HG03432 (cell line): ENCODE measurements around the gene ERBB2.
"Not testable (repeated sequence)": the region's sequence is repeated elsewhere in the genome, so short reads cannot be mapped to it uniquely, and the experiment has no call there.

Experiments used
- ATAC-seq: cut with Tn5 transposase; IDR thresholded peaks from one replicate; pipeline ENCODE4 v1.9.1; 2021; ENCODE audit warnings: mild to moderate bottlenecking, moderate library complexity; ENCODE audit not compliant: unreplicated experiment

ERBB2 gene

DNA sequence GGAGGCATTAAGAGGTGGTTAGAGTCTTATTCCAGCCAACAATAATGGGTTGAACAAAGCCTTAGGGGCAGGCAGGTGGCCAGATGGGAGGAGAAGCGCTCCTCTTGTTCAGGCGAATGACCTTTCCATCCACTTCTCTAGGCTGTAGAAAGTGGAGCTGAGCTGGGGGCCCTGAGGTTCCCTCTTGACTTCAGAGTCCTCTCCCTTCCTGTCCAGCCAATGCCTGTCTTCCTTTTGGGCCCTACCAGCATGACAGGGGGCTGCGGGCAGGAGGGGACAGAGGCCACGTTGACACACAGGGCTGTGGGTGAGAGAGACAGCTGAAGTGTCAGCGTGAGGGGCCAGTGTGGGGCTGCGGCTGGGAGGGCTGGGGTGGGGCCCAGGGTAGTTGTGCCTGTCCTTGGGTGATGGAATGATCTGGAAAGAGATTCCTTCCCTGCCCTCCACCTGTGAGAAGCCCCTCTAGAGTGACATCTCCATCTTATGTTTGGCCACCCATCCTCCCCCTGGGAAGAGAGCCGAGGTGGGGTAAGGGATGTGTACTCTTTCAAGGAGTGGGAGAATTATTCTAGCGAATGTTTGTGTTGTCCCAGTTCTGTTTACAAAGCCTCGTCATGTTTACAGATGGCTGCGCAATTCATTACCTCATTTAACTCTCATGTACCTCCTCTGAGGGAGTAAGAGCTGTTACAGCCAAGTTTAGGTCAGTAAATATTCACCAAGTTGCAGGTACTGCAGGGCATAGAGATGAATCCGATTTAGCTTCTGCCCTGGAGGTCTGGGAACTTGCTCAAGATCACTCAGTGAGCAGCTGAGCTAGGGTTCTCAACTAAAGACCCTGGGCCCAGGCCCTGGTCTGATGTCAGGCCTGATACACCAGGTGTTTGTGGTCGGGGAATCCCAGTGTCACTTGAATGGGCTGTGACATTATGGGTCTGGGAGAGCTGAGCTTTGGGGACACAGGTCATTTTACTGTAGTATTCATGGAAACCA lies 3.3 kb downstream of the ERBB2 start:
- no peak for ATAC-seq

DNA sequence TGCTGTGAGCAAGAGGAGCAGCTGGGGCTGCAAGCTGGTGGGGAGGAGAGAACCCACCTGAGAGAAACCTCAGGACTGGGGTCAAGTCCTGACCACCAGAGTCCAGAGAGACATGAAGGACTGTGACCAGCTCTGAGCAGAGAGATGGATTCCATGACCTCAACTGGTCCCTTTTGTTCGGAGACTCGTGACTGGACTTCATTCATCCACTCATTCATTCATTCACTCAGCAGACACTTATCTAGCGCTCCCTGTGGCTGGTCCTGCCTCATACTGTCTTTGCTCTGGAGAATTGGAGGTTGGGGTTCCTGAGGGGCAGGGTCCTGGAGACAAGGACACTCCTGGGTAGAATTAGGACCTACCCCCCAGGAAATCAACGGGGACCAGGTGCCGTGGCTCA lies 4.0 kb downstream of the ERBB2 start:
- no peak for ATAC-seq

DNA sequence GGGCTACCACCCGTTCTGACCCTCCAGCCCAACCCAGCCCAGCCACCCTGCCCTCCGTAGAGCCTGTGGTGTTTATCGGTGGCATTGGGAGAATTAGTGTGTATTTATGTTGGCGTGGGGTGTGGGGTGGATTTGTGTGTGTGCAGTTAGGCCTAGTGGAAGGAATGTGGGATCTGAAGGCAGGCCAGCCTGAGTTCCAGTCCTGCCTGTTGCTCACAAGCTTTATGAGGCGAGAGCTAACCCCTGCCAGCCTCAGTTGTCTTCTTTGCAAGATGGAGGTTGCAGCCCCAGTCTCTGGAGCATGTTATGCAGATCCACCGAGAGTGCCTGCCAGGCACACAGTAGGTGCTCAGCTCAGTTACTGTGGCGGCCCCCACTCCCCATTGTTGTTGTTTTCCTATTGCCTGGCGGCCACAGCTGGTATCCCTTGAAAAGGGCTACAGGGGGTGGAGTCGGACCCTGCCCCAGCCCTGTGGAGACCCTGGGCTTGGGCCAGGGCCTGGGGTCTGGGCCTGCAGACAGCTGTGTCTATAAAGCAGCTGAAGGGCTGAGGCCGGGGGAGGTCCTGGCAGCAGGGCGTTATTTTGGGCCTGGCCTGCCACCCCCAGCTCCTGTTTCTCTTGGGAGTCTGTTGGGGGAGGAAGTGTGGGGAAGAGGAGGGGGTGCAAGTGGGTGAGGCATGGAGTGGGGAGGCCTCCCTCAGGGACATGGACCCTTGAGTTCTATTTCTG lies 5.1 kb downstream of the ERBB2 start:
- no peak for ATAC-seq

DNA sequence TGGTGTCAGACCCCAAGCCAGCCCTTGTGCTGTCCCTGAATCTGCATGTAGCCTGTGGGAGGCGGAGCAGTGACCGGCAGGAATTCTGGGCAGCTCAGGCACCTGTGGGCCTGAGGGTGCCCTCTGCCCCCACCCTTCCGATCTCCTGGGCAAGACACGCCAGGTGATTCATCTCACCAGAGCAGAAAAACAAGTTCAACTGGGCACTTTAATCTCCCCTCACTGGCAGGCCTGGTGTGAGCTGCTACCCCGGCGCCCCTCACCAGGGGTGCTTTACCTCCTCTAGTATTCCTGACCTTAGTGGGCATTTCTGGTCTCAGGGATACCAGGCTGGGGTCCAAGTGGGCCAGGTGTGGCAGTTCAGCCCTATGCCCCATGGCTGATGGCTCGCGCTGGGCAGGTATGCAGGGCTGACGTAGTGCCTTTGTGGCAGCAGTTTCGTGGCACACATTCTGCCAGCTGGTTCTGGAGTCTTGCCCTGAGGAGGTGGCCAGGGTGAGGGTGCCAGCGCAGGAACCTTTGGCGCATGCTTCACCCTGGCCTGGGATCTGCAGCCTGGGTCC lies 6.0 kb downstream of the ERBB2 start:
- no peak for ATAC-seq

DNA sequence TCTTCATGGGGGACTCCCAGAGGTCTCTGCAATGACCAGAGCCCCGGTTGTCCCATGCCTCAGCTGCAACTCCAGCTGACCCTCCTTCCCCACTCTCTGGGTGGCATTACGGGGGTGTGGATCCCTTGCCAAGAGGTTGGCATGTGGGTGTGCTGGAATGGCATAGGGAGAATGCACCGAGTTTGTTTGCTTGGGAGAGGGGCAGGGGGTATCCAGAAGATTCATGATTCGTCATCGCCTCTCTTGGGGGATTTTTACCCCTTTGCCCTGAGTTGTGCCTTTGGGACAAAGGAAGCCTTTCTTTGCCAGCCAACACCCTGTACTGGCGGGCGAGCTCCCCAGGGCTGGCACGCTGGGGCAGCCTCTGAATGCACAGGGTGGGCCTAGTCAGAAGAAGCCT lies 6.5 kb downstream of the ERBB2 start:
- ATAC-seq = no peak

DNA sequence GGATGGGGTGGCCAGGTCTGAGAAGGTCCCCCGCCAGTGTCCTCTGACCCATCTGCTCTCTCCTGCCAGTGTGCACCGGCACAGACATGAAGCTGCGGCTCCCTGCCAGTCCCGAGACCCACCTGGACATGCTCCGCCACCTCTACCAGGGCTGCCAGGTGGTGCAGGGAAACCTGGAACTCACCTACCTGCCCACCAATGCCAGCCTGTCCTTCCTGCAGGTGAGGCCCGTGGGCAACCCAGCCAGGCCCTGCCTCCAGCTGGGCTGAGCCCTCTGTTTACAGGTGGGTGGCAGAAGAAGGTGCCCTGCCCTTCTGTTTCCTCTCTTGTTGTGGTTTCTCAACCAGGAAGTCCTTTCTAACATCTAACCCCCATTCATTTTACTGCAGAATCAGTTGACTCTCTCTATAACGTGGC lies 7.1 kb downstream of the ERBB2 start:
- no peak for ATAC-seq

DNA sequence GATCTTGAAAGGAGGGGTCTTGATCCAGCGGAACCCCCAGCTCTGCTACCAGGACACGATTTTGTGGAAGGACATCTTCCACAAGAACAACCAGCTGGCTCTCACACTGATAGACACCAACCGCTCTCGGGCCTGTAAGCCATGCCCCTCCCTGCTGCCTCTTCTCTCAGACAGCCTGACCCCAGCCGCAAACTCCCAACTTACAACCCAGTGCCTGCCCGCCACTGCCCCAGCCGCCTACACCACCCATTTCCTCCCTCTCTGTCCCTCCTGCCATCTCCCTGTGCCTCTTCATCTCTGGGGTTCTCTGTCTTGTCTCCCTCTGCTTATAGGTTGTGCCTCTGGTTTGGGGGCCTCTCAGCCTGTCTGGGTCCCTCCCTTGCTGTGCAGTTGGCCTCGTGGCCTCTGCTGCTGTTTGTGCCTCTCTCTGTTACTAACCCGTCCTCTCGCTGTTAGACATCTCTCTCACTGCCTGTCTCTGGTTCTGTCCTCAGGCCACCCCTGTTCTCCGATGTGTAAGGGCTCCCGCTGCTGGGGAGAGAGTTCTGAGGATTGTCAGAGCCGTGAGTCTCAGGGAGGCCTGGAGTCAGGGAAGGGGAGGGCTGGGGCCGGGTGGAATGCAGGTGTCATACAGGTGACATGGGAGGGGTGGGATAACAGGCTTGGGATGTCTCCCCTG lies 9.6 kb downstream of the ERBB2 start:
- no peak for ATAC-seq

DNA sequence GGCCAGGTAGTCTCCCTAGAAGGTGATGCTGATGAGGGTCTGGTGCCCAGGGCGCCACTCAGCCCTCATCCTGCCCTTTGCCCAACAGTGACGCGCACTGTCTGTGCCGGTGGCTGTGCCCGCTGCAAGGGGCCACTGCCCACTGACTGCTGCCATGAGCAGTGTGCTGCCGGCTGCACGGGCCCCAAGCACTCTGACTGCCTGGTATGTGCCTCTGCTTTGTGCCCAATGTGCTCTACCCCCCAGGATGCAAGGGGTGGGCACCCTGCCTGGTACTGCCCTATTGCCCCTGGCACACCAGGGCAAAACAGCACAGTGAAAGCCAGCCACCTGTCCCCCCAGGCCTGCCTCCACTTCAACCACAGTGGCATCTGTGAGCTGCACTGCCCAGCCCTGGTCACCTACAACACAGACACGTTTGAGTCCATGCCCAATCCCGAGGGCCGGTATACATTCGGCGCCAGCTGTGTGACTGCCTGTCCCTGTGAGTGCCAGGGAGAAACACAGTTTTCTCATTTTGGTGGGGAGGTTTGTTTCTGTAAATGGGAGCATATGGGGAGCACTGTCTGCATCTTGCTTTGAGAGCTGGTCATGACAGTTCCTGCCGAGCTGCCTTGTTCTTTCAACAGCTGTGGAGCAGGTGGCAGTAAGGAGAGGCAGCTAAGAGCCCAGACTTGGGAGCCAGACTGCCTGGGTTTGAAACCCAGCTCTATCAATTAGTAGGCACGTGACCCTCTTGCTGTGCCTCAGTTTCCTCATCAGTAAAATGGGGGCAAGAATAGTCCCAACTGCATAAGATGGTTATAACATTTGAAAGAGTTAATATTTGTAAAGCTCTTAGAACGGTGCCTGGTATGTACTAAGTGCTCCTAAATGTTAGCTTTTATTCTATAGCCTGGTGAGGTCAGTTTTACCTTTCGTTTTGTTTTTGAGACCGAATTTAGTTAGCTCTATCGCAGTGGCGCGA lies 10.4 kb downstream of the ERBB2 start:
- ATAC-seq = no peak

DNA sequence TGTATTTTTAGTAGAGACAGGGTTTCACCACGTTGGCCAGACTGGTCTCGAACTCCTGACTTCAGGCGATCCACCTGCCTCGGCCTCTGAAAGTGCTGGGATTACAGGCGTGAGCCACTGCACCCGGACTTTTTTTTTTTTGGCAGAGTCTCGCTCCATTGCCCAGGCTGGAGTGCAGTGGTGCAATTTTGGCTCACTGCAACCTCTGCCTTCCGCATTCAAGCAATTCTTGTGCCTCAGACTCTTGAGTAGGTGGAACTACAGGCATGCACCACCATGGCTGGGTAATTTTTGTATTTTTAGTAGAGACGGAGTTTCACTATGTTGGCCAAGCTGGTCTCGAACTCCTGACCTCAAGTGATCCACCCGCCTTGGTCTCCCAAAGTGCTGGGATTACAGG lies 11.2 kb downstream of the ERBB2 start:
- ATAC-seq = not testable (repeated sequence)

DNA sequence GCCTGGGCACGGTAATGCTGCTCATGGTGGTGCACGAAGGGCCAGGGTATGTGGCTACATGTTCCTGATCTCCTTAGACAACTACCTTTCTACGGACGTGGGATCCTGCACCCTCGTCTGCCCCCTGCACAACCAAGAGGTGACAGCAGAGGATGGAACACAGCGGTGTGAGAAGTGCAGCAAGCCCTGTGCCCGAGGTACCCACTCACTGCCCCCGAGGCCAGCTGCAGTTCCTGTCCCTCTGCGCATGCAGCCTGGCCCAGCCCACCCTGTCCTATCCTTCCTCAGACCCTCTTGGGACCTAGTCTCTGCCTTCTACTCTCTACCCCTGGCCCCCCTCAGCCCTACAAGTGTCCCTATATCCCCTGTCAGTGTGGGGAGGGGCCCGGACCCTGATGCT lies 12.0 kb downstream of the ERBB2 start:
- no peak for ATAC-seq

DNA sequence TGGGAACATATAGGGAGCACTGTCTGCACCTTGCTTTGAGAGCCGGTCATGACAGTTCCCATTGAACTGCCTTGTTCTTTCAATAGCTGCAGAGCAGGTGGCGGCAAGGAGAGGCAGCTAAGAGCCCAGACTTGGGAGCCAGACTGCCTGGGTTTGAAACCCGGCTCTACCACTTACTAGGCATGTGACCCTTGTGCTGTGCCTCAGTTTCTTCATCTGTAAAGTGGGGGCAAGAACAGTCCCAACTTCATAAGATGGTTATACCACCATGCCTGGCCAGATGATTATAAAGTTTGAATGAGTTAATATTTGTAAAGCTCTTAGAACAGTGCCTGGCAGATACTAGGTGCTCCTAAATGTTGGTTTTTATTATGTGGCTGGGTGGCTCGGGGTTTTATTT lies 14.4 kb downstream of the ERBB2 start:
- ATAC-seq = no peak

DNA sequence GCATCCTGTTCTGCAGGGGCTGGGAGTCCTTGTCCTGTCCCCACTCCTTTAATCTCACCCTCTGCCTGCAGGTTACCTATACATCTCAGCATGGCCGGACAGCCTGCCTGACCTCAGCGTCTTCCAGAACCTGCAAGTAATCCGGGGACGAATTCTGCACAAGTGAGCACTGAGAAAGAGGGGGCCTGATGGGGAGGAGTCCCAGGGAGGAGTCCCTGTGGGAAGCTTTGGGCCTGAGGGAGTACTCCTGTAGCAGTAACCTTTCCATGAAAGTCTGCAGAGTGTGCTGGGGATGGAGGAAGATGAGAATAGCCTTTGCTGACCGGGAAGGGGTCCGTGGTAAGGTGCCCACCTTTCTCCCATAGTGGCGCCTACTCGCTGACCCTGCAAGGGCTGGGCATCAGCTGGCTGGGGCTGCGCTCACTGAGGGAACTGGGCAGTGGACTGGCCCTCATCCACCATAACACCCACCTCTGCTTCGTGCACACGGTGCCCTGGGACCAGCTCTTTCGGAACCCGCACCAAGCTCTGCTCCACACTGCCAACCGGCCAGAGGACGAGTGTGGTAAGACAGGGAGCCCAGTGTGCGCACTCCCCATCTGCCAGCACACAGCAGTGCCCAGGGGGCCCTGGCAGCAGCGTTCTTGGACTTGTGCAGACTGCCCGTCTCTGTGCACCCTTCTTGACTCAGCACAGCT lies 15.7 kb downstream of the ERBB2 start:
- ATAC-seq = no peak

DNA sequence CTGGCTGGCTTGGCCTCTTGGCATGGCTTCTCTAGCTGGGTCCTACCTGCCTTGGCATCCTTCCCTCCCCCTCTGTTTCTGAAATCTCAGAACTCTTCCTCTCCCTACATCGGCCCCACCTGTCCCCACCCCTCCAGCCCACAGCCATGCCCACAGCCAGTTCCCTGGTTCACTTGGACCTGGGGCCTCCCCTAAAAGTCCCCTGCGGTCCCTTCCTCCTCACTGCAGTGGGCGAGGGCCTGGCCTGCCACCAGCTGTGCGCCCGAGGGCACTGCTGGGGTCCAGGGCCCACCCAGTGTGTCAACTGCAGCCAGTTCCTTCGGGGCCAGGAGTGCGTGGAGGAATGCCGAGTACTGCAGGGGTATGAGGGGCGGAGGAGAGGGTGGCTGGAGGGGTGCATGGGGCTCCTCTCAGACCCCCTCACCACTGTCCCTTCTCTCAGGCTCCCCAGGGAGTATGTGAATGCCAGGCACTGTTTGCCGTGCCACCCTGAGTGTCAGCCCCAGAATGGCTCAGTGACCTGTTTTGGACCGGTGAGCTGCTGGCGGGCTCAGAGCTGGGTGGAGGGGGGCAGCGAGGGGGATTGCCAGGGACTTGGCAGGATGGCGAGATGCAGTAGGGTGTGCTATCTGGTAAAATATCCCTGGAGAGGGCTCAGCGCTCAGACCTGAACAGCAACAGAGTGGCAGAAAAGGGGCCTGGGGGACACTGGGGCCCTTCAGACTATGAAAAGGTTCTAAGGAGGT lies 16.4 kb downstream of the ERBB2 start:
- no peak for ATAC-seq

DNA sequence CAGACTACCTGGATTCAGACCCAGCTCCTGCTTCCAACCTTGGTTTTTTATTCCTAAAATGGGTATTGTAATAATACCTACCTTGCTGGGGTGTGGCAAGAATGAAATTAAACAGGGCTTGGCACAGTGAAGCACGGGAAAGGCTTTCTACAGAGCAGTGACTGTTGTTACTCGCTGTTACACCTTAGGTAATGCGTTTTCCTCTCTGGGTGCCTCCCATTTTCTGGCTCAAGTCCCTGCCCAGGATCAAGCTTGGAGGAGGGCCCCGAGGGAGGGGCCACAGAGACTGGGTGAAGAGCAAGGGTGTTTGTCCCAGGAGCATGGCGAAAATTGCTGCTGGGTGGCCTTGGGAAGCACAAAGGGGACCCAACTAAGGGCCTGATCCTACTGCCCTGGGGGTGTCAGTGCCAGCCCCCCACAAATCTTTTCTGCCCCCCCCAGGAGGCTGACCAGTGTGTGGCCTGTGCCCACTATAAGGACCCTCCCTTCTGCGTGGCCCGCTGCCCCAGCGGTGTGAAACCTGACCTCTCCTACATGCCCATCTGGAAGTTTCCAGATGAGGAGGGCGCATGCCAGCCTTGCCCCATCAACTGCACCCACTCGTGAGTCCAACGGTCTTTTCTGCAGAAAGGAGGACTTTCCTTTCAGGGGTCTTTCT lies 17.1 kb downstream of the ERBB2 start:
- ATAC-seq = no peak

DNA sequence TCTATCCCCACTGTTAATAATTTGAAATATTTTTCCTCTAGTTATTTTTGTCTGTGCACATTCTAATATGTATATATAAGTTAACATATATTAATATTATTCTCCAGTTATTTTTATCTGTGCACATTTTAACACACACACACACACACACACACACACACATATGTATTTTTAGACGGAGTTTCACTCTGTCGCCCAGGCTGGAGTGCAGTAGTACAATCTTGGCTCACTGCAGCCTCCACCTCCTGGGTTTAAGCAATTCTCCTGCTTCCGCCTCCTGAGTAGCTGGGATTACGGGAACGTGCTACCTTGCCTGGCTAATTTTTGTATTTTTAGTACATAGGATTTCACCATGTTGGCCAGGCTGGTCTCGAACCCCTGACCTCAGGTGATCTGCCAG lies 17.8 kb downstream of the ERBB2 start:
- no peak for ATAC-seq

DNA sequence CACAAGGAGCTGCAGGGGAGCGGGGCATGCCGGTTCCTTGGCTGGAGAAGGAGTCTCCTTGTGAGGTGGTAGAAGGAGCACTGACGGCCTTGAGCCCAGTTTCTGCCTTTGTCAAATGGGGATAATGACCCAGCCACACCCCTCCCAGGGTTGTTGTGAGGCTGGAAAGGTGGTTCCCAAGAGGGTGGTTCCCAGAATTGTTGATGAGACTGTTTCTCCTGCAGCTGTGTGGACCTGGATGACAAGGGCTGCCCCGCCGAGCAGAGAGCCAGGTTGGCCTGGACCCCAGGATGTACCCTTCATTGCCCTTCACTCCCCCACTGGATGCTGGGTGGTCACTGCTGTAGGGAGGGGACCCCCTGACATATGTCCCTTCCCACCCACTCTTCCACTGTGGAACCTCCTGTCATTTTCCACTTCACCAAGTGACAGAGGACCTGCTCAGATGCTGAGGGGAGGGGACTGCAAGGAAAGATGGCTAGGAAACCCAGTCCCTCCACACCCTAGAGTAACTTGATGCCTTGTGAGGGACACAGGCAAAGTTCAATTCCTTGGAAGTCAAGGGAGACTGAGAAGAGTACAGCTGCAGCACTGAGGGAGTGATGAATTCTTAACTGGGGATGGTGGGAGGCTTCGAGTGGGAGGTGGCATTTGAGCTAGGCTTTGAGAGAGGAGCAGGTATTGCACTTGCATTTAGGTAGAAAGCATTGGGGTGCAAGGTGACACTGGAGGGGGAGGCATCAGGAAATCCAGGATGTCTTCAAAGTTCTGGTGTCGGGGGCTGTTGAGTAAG lies 19.9 kb downstream of the ERBB2 start:
- ATAC-seq = no peak

DNA sequence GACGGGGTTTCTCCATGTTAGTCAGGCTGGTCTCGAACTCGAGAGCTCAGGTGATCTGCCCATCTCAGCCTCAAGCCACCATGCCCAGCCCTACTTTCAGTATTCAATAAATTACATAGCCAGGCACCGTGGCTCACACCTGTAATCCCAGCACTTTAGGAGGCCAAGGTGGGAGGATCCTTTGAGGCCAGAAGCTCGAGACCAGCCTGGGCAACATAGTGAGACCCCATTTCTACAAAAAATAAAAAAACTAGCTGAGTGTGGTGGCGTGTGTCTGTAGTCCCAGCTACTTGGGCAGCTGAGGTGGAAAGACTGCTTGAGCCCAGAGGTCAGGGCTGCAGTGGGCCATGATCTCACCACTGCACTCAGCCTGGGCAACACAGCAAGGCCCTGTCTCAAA lies 22.2 kb downstream of the ERBB2 start:
- no peak for ATAC-seq
